HG02885 (cell line): ENCODE results near the gene RAPGEF1.
"Not testable (repeated sequence)": the region's sequence is repeated elsewhere in the genome, so short reads cannot be mapped to it uniquely, and the experiment has no call there.

Source experiments
- ATAC-seq: cut with Tn5 transposase; IDR thresholded peaks from one replicate; pipeline ENCODE4 v1.9.1; 2021; ENCODE audit warnings: mild to moderate bottlenecking; ENCODE audit not compliant: unreplicated experiment, poor library complexity

Gene RAPGEF1

DNA sequence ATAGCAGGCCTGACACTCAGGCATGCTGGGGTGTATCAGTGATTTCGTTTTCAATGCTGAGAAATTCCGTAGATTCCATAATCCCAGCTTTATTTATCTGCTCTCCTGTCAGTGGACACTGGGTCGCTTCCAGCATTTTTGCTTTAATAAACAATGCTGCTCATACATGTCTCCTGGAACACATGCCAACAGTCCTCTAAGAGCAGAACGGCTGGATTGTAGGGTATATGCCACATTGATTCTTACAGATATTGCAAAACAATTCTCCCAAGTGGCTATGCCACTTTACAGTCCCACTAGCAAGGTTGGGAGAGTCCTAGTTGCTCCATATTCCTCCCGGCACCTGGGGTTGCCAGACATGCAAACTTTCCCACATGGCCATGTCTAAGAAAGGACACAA, 81.9 kb downstream of the RAPGEF1 start:
- ATAC-seq, result no peak

- ATAC-seq, result no peak
These were observed 82.4 kb downstream of the RAPGEF1 start for GRCh38 chr9:131657456-131657855.

GRCh38 chr9:131657037-131657377, 82.9 kb downstream of the RAPGEF1 start:
- no peak for ATAC-seq

DNA sequence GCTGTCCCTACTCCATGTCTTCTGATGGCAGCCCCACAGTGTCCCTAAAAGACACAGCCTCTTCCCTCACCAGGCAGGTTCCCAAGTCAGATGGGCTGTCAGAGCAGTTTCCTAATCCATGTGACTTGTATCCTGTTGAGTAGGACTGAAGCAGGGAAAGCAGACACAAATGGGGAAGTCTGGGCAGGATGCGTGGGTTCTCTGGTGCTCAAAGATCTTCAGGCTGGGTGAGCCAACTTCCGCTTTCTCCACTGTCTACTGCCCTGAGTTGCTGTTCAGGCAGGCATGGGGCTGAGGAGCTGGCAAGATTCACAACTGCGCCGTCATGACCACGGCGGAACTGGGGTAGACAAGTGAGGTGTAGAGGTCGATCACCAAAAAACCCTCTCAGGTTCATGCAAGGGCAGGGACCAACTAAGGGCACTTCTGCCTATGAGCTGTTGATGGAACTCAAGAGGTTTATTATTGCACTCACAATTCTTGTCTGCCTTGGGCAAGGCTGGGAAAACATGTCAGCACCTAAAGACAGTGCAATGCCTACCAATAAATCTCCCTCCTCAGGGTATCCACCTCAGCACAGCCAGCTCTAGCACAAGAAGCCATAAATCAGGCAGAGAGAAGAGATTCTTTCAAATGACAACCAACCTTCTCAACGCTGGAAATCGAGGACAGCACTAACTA, 83.4 kb downstream of the RAPGEF1 start:
- peak; percentile 67 for ATAC-seq

DNA sequence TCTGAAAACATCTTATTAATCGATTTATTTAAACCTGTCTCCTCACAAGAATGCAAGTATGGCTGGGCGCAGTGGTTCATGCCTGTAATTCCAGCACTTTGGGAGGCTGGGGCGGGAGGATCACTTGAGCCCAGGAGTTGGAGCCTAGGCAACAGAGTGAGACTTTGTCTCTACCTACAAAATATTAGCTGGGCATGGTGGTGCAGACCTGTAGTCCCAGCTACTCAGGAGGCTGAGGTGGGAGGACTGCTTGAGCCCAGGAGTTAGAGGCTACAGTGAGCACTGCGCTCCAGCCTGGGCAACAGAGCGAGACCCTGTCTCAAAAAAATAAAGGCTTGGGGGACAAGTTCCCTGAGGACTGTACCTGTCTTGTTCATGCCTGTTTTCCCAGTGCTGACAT, 85.5 kb downstream of the RAPGEF1 start:
- ATAC-seq, result not testable (repeated sequence)

DNA sequence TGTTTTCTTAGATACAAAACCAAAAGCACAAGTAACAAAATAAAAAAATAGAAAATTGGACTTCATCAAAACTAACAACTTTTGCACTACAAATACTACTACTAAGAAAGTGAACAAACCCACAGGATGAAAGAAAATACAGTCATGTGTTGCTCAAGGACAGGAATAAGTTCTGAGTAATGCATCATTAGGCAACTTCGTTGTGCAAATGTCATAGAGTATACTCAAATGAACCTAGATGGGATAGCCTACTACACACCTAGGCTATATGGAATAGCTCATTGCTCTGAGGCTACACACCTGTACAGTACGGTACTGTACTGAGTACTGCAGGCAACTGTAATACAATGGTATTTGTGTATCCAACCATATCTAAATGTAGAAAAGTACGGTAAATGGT, 88.3 kb downstream of the RAPGEF1 start:
- ATAC-seq, result no peak

DNA sequence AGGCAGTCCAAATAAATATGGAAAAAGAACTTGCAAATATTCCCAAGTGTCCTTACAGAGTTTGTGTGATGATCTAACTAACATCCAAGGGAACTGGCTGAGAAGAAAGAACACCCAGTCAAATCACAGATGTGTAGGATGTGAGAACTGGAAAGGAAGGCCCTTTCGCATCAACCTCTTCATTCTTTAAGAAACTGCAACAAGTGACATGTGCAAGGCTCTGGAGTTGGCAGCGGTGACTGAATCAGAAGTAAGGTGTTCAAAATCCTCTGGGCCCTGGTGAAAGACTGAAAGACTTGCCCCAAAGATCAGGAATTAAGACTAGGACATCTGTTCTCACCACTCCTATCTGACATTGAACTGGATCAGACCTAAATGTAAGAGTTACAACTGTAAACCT, 88.7 kb downstream of the RAPGEF1 start:
- no peak for ATAC-seq

DNA sequence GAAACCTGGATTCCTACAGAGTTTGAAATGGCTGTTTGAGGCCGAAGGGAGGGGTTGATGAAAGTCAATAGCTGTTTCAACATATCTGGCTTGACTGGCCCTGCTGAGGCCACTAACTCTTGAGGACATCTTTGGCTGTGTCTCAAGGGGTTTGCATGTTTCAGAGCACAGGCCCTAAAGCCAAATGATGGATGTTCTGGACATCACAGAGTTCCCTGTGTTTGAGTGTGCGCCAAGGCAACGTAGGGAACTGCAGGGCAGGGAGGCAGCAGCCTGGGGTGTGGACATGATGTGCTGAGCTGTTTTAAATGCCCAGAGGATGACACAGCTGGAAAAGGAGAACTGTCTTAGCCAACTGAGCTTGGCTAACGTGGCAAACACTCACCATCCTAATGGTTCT, 89.6 kb downstream of the RAPGEF1 start:
- ATAC-seq, result no peak

DNA sequence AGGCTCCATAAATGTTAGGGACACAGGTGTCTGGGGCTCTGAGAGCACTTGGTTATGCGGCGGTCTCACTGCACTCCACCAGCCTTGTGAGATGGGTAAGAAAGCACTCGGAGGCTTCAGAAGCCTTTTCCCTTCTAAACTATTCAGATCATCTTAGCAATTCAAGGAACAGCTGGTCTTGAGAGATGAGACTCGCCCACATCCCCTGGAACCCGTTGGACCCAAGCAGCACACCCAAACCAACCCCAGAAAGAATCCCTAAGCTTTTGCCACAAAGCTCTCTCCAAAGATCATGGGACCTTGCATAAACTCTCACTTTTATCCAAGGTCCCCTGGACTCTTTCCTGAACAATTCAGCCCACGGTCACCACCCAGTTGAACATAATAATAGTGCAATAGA, 90.2 kb downstream of the RAPGEF1 start:
- ATAC-seq, result no peak

DNA sequence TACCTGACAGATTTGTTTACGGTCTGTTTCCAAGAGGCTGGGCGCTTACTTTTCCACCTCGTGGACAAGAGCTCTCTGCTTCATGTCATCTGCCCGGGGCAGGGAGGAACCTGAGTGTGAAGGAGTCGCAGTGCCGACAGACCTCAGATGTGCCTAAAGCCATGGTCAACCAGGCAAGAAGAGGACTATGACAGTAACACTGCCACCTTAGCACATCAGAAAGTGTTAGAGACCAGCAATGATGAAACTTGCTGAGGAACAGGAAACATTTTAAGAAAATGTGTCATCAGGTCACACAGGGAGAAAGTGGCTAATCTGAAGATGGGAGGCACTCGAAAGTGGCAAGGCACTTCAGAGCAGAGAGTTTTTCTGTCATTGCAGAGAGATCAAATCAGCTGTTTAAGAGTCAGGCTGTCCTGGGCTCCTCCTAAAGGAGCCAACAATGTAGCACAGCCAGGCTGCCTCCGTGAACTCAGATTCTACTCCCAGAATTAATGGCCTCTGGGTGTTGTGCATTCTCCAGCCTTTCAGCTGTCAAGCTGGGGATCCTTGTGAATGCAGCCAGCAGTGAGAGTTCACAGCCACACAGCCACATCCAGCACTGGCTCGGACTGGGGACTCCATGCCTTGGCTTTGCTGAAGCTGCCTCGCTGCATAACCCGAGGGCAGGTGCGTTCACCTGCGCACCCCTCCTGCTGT, 94.6 kb downstream of the RAPGEF1 start:
- ATAC-seq, result no peak

- ATAC-seq, result peak; percentile 67
These were observed 97.3 kb downstream of the RAPGEF1 start for GRCh38 chr9:131642496-131643083.

DNA sequence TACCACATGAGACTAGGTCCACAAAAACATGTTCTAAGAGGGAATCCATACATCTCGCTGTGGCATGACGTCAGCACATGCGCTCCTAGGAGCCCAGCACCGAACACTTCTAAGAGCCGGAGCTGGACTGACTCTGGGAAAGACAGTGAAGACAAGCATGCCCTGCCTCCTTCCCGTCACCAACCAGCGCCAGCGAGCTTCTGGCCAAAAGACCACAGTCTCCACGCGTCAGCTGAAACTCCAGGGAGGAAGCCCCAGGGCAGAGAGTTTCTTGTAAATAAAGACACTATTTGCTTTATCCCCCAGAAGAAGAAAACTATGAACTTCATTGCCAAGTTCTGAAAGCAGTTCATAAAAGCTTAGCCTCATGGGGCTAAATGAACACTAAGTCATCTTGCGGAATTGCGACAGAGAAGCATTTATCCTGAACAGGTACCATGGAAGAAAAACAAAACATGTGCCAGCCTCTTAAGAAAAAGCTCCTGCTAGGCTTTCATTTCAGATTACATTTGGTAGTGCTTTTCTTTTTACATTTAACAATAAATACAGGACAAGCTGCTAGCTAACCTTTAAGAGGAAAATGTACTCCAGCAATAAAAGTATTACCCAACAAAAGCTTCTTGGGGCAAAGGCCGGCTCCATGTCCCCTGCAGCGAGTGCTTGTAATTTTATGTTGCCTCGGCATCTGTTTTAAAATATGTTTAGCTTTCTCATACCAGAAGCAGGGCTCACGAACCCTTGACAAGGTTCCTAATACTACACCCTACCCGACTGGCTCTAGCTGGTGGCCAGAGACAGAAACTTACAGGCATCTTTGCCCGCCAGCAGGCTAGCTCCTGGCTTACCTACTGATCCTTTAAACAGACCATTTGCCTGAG, 98.0 kb downstream of the RAPGEF1 start:
- ATAC-seq, result no peak

GRCh38 chr9:131640438-131641137, 99.3 kb downstream of the RAPGEF1 start:
- ATAC-seq, result no peak

- no peak for ATAC-seq
These were observed 100.0 kb downstream of the RAPGEF1 start for GRCh38 chr9:131639769-131640437.

DNA sequence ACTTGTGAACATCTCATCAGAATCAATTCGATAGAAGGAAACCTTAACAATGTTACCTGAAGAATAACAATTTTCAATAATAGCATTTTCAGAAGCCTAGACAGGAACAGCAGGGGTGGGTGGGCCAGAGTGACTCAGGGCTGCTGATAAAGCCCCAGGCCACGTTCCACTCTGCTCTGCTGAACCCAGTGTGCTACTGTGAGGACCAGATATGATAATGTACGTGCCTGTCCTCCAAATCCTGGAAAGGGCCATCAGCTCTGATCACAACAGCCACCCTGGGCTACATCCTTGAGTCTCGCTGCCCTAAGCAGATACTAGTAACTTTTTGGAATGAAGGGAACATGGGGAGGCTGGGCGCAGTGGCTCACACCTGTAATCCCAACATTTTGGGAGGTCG, 103.3 kb downstream of the RAPGEF1 start:
- no peak for ATAC-seq

GRCh38 chr9:131635892-131636291, 104.0 kb downstream of the RAPGEF1 start:
- ATAC-seq, result no peak

- no peak for ATAC-seq
These were observed 104.6 kb downstream of the RAPGEF1 start for GRCh38 chr9:131635285-131635684.

DNA sequence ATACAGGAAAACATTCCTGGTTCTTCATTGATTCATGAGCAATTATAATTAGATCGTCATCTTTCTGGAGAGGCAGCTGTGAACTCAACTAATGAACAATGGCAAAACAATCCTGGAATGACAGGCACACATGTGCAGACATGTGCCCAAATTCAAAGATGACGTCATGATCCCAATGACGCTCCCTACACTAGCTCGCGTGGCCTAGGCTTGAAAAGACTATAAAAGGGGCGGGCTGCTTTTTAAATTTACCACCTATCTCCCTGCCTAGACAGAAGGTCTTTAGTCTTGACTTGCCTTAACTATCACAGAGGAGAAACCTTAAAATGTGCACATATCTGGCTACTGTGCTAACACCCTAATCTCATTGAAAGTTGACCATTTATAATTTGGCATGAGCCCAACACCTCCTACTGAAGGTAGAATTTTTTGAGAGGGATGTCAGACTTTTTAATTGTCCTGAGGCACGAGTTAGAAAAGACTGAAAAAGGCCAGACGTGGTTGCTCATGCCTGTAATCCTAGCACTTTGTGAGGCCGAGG, 106.3 kb downstream of the RAPGEF1 start:
- ATAC-seq, result no peak

DNA sequence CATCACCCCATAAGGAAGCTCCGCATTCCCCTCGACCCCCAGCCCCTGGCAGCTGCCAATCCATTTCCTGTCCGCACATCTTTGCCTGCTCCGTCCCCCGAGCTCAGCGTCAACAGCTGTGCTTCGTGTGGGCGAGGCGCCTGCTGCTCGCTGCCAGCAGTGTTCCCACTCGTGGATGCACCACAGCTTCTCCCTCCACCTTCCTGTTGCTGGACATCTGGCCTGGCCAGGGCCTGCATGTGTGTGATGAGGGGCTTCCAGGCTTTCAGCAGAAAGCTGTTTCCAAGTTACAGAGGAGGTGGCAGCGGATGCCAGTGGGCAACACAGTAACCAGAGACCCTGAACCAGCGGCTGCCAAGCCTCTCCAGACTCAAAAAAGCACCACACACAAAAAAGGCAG, 108.6 kb downstream of the RAPGEF1 start:
- no peak for ATAC-seq
